IMR-90 (cell line): ENCODE data around the gene CDK5. TPM values are rescaled to one million over a fixed set of nuclear protein-coding genes. Genes with fewer than 3 reads are reported as not detected.

Experiments
- ATAC-seq: fragments of 200-7000 bp; cut with Tn5 transposase; 2 replicates; pipeline ENCODE4 v1.9.1; 2020; ENCODE audit warnings: low read depth, mild to moderate bottlenecking, moderate library complexity
- BruUV-seq: library from RNA; stranded (reverse); fragments of 400-500 nt; replicated peaks from 2 replicates; lab custom pipeline; 2021; lab: Mats Ljungman, UMichigan
- CTCF ChIA-PET: fragments of 300-600 bp; formaldehyde crosslinking; extraction: SDS; loops from one replicate; lab custom pipeline; 2021; ENCODE audit warnings: antibody characterized with exemption; lab: Yijun Ruan, JAX
- POLR2A ChIA-PET: fragments of 300-600 bp; sonication (Branson Sonifier 250); formaldehyde crosslinking; loops from one replicate; lab custom pipeline; 2022; ENCODE audit warnings: antibody characterized with exemption; ENCODE audit not compliant: unreplicated experiment; lab: Charles Lee
- DNase-seq: peaks from one replicate; pipeline ENCODE4 v3.0.0; 2013
- H2AFZ ChIP-seq: replicated peaks from 2 replicates; pipeline ENCODE3; 2013; ENCODE audit warnings: low read length, mild to moderate bottlenecking; ENCODE audit not compliant: poor library complexity
- H2AK5ac ChIP-seq: 2 replicates; pipeline ENCODE4 v1.6.1; 2013; ENCODE audit warnings: low read depth, low read length, inconsistent platforms
- H2AK9ac ChIP-seq: replicated peaks from 2 replicates; pipeline ENCODE3; 2013; ENCODE audit warnings: mild to moderate bottlenecking, low read depth, low read length, moderate library complexity; ENCODE audit not compliant: poor library complexity
- H2BK120ac ChIP-seq: 2 replicates; pipeline ENCODE4 v1.6.1; 2013; ENCODE audit warnings: low read depth, low read length, inconsistent platforms
- H2BK15ac ChIP-seq: 3 replicates; pipeline ENCODE4 v1.6.1; 2013; ENCODE audit warnings: low read depth, low read length, inconsistent platforms
- H2BK20ac ChIP-seq: 2 replicates; pipeline ENCODE4 v1.6.1; 2013; ENCODE audit warnings: low read depth, mild to moderate bottlenecking, inconsistent platforms, low read length, moderate library complexity
- H2BK5ac ChIP-seq: 2 replicates; pipeline ENCODE4 v1.6.1; 2013; ENCODE audit warnings: mild to moderate bottlenecking, low read depth, low read length, inconsistent platforms; ENCODE audit not compliant: poor library complexity, severe bottlenecking
- H3K14ac ChIP-seq: replicated peaks from 2 replicates; pipeline ENCODE4 v1.6.1; 2013; ENCODE audit warnings: low read depth, low read length, inconsistent platforms
- H3K18ac ChIP-seq: 2 replicates; pipeline ENCODE4 v1.6.1; 2013; ENCODE audit warnings: low read depth, low read length, control low read depth
- H3K23ac ChIP-seq: 2 replicates; pipeline ENCODE4 v1.6.1; 2013; ENCODE audit warnings: low read depth, low read length, inconsistent platforms
- H3K27ac ChIP-seq: 2 replicates; pipeline ENCODE4 v1.5.1; 2013; ENCODE audit warnings: mild to moderate bottlenecking, control low read depth, low read length; ENCODE audit not compliant: insufficient read depth
- H3K27me3 ChIP-seq: 2 replicates; pipeline ENCODE4 v1.6.1; 2013; ENCODE audit warnings: low read length; ENCODE audit not compliant: control insufficient read depth, insufficient read depth
- H3K36me3 ChIP-seq: 2 replicates; pipeline ENCODE4 v1.6.1; 2013; ENCODE audit warnings: low read length, mixed read lengths; ENCODE audit not compliant: control insufficient read depth, insufficient read depth
- H3K4ac ChIP-seq: 2 replicates; pipeline ENCODE4 v1.6.1; 2013; ENCODE audit warnings: low read depth, low read length, inconsistent platforms
- H3K4me1 ChIP-seq: 2 replicates; pipeline ENCODE4 v1.6.1; 2013; ENCODE audit warnings: low read length, mixed read lengths; ENCODE audit not compliant: control insufficient read depth, insufficient read depth
- H3K4me2 ChIP-seq: 2 replicates; pipeline ENCODE4 v1.6.1; 2013; ENCODE audit warnings: low read depth, mild to moderate bottlenecking, control low read depth, low read length, moderate library complexity
- H3K4me3 ChIP-seq: 2 replicates; pipeline ENCODE4 v1.5.1; 2013; ENCODE audit warnings: low read depth, mild to moderate bottlenecking, control low read depth, low read length, moderate library complexity; ENCODE audit not compliant: insufficient read depth
- H3K56ac ChIP-seq: 2 replicates; pipeline ENCODE4 v1.6.1; 2013; ENCODE audit warnings: low read length, inconsistent platforms; ENCODE audit not compliant: insufficient read depth; ENCODE audit errors: extremely low read depth
- H3K79me1 ChIP-seq, 2 experiments: 2 replicates each; pipeline ENCODE4 v1.6.1; 2013; ENCODE audit warnings: low read length in 2 of 2, inconsistent platforms in 1 of 2, low read depth in 1 of 2
- H3K9ac ChIP-seq: 2 replicates; pipeline ENCODE4 v1.6.1; 2013; ENCODE audit warnings: low read depth, low read length, control low read depth
- H3K9me1 ChIP-seq: 2 replicates; pipeline ENCODE4 v1.6.1; 2013; ENCODE audit warnings: low read length, inconsistent platforms; ENCODE audit not compliant: insufficient read depth
- H3K9me3 ChIP-seq: 2 replicates; pipeline ENCODE4 v1.6.1; 2013; ENCODE audit warnings: low read length; ENCODE audit not compliant: control insufficient read depth, insufficient read depth
- H4K20me1 ChIP-seq: 2 replicates; pipeline ENCODE4 v1.6.1; 2013; ENCODE audit warnings: low read length, inconsistent platforms; ENCODE audit not compliant: insufficient read depth
- H4K5ac ChIP-seq: 2 replicates; pipeline ENCODE4 v1.6.1; 2013; ENCODE audit warnings: mild to moderate bottlenecking, low read depth, low read length, control low read depth
- H4K8ac ChIP-seq, 2 experiments: 2 replicates each; pipeline ENCODE4 v1.6.1; 2013; ENCODE audit warnings: low read depth in 2 of 2, low read length in 2 of 2, control low read depth in 1 of 2, inconsistent platforms in 1 of 2
- H4K91ac ChIP-seq: 2 replicates; pipeline ENCODE4 v1.6.1; 2013; ENCODE audit warnings: low read depth, low read length, inconsistent platforms; ENCODE audit not compliant: insufficient read depth
- NFE2L2 ChIP-seq: fragments of 150-350 bp; IDR thresholded peaks from 2 replicates; pipeline ENCODE4 v1.6.1; 2016; ENCODE audit warnings: low read depth, mild to moderate bottlenecking, low read length
- RFX5 ChIP-seq: IDR thresholded peaks from 2 replicates; pipeline ENCODE4 v1.8.0; 2012; ENCODE audit warnings: low read depth, mild to moderate bottlenecking, low read length, moderate library complexity
- WGBS, 2 experiments: methylation state at CpG; one replicate each; pipeline versions ENCODE4 v1.1.5 to v1.1.7; 2013; ENCODE audit warnings: missing lambda C conversion rate in 2 of 2; ENCODE audit not compliant: insufficient read length in 1 of 2; ENCODE audit errors: extremely low coverage in 2 of 2; 5-methylcytosine and 5-hydroxymethylcytosine counted together
- dilution Hi-C: fragments of 300-500 bp; cut with HindIII; formaldehyde crosslinking; loops from one replicate; pipeline ENCODE4 v1.14.3; 2018; ENCODE audit warnings: low sequenced_read_pairs; ENCODE audit not compliant: unreplicated experiment
- in situ Hi-C: fragments of 300-500 bp; cut with MboI; formaldehyde crosslinking; loops from 3 replicates; pipeline ENCODE4 v1.14.3; 2019; ENCODE audit warnings: low sequenced_read_pairs, inconsistent platforms, mixed read lengths
- intact Hi-C: fragments of 100-400 bp; cut with micrococcal nuclease; formaldehyde crosslinking; loops from 2 replicates; pipeline ENCODE4 v1.10.0; 2022
- polyA plus RNA-seq, 3 experiments: library from polyadenylated mRNA; depleted of rRNA; stranded (reverse); fragments of >200 nt; gene quantifications; 2 replicates each; pipeline ENCODE4 v1.2.3, GENCODE V29; 2012; ENCODE audit warnings: low replicate concordance in 1 of 3
- total RNA-seq: library from RNA; depleted of rRNA; stranded (reverse); fragments of >200 nt; gene quantifications from 2 replicates; pipeline ENCODE4 v1.2.3, GENCODE V29; 2012

The CDK5 gene
- total and polyA plus RNA-seq, 2 of the 4 experiments (the other 2 are of a cell fraction): 22.4 to 34.8 TPM

DNA sequence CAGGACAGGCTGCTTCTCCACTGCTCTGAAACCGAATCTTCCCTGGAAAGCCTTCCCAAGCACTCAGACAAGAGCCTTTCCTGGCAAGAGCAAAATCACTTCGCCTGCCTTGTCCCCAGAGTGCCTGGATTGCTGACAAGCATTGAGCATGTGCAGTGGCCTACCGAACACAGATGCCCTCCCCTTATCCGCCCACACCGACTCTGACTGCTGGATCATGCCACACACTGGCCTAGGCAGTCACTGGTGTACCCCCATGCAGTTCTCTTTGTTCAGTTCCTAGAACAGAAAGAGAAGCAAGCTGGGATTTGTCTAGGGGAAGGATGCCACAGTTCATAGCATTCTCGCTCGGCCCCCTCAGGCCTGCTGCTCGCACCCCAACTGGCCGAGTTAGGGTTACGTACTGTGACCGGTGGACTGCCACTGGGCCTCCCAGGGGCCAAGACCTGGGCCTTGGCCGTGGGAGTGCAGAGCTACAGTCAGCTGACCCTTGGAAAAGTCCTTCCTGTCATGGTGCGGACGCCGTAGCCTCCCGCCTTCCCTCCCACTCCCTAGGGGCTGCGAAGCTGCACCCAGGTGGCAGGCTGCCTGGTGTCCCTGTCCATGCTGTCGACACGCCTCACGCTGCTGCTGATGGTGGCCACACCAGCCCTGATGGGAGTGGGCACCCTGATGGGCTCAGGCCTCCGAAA is 22.5 kb downstream of the CDK5 start:
- H3K4me1 ChIP-seq: peaks cover 17% of the 10 kb centered on the region
- no peak overlapping the region for H3K9ac ChIP-seq
- no peak overlapping the region for H2BK120ac ChIP-seq
- no peak overlapping the region for H3K56ac ChIP-seq
- in situ Hi-C loops (no loop called here), intact Hi-C loops (no loop called here), dilution Hi-C loops (no loop called here)
- no peak overlapping the region for H2BK5ac ChIP-seq
- peaks cover 30% of the 10 kb centered on the region for H3K36me3 ChIP-seq
- H3K23ac ChIP-seq: no peak overlapping the region
- H3K4ac ChIP-seq: no peak overlapping the region
- H3K14ac ChIP-seq: no peak overlapping the region
- H2AK9ac ChIP-seq: no peak overlapping the region
- peaks cover 0 to 23% of the 10 kb centered on the region in 2 experiments; a peak in 1 of 4 replicates for H3K79me1 ChIP-seq
- peaks cover 17% of the 10 kb centered on the region for H3K9me1 ChIP-seq
- H4K5ac ChIP-seq: no peak overlapping the region
- ChIA-PET CTCF (no interaction called here), POLR2A (no interaction called here)
- no peak overlapping the region for H3K18ac ChIP-seq
- no peak overlapping the region for H4K91ac ChIP-seq
- H4K20me1 ChIP-seq: peaks cover 8% of the 10 kb centered on the region
- H2BK20ac ChIP-seq: no peak overlapping the region
- no peak overlapping the region for H3K27ac ChIP-seq
- no peak overlapping the region for H2AFZ ChIP-seq
- WGBS, 2 experiments: 93% methylated on average over 11 of the region's 21 CpGs; no CpG with 5 or more reads in 1 of the 2 experiments
- BruUV-seq: no TSS peak
- no peak overlapping the region for H3K4me2 ChIP-seq
- no peak for ATAC-seq
- no peaks in the 10 kb centered on the region for H3K9me3 ChIP-seq
- DNase-seq: no peak
- H2BK15ac ChIP-seq: no peak overlapping the region
- H3K27me3 ChIP-seq: no peaks in the 10 kb centered on the region
- no peak overlapping the region for H4K8ac ChIP-seq
- H3K4me3 ChIP-seq: no peak overlapping the region
- no peak overlapping the region for H2AK5ac ChIP-seq
- no peak for TF ChIP-seq NFE2L2
- TF ChIP-seq RFX5: no peak
